NCI-H2227 (cell line): ENCODE results near the gene SLC7A14.

Experiments used
- DNase-seq: peaks from one replicate; lab custom pipeline; 2025; ENCODE audit not compliant: unreplicated experiment; lab: John Stamatoyannopoulos, UW

Gene SLC7A14

GRCh38 chr3:170473358-170473757, 112.5 kb downstream of the SLC7A14 start:
- DNase-seq, result no peak

GRCh38 chr3:170471149-170471548, 114.7 kb downstream of the SLC7A14 start:
- DNase-seq, result no peak

GRCh38 chr3:170470063-170471016, 115.5 kb downstream of the SLC7A14 start:
- peak; percentile 48 for DNase-seq

GRCh38 chr3:170469151-170470062, 116.5 kb downstream of the SLC7A14 start:
- no peak for DNase-seq

- peak; percentile 71 for DNase-seq
Observed at GRCh38 chr3:170467571-170468147, 118.2 kb downstream of the SLC7A14 start.

- peak; percentile 84 for DNase-seq
Observed at GRCh38 chr3:170467007-170467406, 118.9 kb downstream of the SLC7A14 start.

GRCh38 chr3:170465955-170466354, 119.9 kb downstream of the SLC7A14 start:
- no peak for DNase-seq

GRCh38 chr3:170463011-170463410, 122.9 kb downstream of the SLC7A14 start:
- DNase-seq, result no peak

GRCh38 chr3:170458285-170458684, 127.6 kb downstream of the SLC7A14 start:
- DNase-seq, result no peak

GRCh38 chr3:170454509-170454908, 131.4 kb downstream of the SLC7A14 start:
- no peak for DNase-seq

GRCh38 chr3:170450039-170450438, 135.8 kb downstream of the SLC7A14 start:
- DNase-seq, result no peak

GRCh38 chr3:170448584-170448983, 137.3 kb downstream of the SLC7A14 start:
- no peak for DNase-seq

- no peak for DNase-seq
Observed at GRCh38 chr3:170443457-170443856, 142.4 kb downstream of the SLC7A14 start.

GRCh38 chr3:170442947-170443346, 142.9 kb downstream of the SLC7A14 start:
- DNase-seq, result no peak

GRCh38 chr3:170441412-170441811, 144.5 kb downstream of the SLC7A14 start:
- DNase-seq, result no peak

- no peak for DNase-seq
Observed at GRCh38 chr3:170440344-170440743, 145.5 kb downstream of the SLC7A14 start.

- no peak for DNase-seq
Observed at GRCh38 chr3:170438836-170439235, 147.0 kb downstream of the SLC7A14 start.

GRCh38 chr3:170437696-170438407, 148.0 kb downstream of the SLC7A14 start:
- no peak for DNase-seq

GRCh38 chr3:170437176-170437575, 148.7 kb downstream of the SLC7A14 start:
- no peak for DNase-seq

GRCh38 chr3:170436697-170437096, 149.2 kb downstream of the SLC7A14 start:
- no peak for DNase-seq

- no peak for DNase-seq
Observed at GRCh38 chr3:170432416-170432815, 153.5 kb downstream of the SLC7A14 start.
